RWPE1 (cell line): ENCODE data around the gene CYP4F12.

ENCODE experiments used
- CTCF ChIA-PET: fragments of 350-600 bp; sonication (Branson Sonifier 250); formaldehyde crosslinking; extraction: SDS; loops from one replicate; lab custom pipeline; 2021; lab: Yijun Ruan, JAX
- POLR2A ChIA-PET: fragments of 400-600 bp; formaldehyde crosslinking; extraction: SDS; loops from one replicate; lab custom pipeline; 2020; ENCODE audit warnings: antibody characterized with exemption; ENCODE audit not compliant: low non-redundant PET; lab: Yijun Ruan, JAX
- DNase-seq: peaks from one replicate; pipeline ENCODE4 v3.0.0; 2012; ENCODE audit warnings: low spot score
- H3K27ac ChIP-seq: fragments of 450-650 bp; 2 replicates; pipeline ENCODE4 v1.5.1; 2017
- CTCF ChIP-seq: fragments of 450-650 bp; conservative IDR thresholded peaks from 2 replicates; pipeline ENCODE4 v1.5.1; 2017; ENCODE audit warnings: low read depth, mild to moderate bottlenecking

The CYP4F12 gene

GRCh38 chr19:15633082-15633835 lies 39.6 kb upstream of the CYP4F12 start:
- ChIA-PET CTCF (interaction anchor here (0.6 to 1.4 kb wide), 3 partner anchors 125 to 551 kb away, joined by 4 to 5 read pairs (median 4); no protein-coding TSS in a partner anchor), POLR2A (no interaction called here)
- H3K27ac ChIP-seq = no peak overlapping the region
- no peak for DNase-seq
- 0 out of 2 replicates have a peak, but pooled peaks have one; percentile 7 for TF ChIP-seq CTCF

- CTCF ChIA-PET = interaction anchor here (0.7 kb wide), 1 partner anchor 124 kb away, joined by 5 read pairs; no protein-coding TSS in a partner anchor
Observed at GRCh38 chr19:15634105-15634504, 38.8 kb upstream of the CYP4F12 start.

GRCh38 chr19:15635016-15635805 lies 37.7 kb upstream of the CYP4F12 start:
- H3K27ac ChIP-seq = no peak overlapping the region
- DNase-seq = no peak
- ChIA-PET CTCF (interaction anchor here (0.7 kb wide), 1 partner anchor 406 kb away, joined by 3 read pairs; no protein-coding TSS in a partner anchor), POLR2A (no interaction called here)
- TF ChIP-seq CTCF = no peak

More at GRCh38 chr19:15634105-15634504, 38.8 kb upstream of the CYP4F12 start:
- TF ChIP-seq CTCF = no peak
- no peak for DNase-seq
- no peak overlapping the region for H3K27ac ChIP-seq
- POLR2A ChIA-PET = no interaction called here

- DNase-seq = no peak
- CTCF ChIA-PET = interaction anchor here (0.7 kb wide), 1 partner anchor 405 kb away, joined by 3 read pairs; no protein-coding TSS in a partner anchor
- no peak overlapping the region for H3K27ac ChIP-seq
- TF ChIP-seq CTCF = no peak
- POLR2A ChIA-PET = no interaction called here
Observed at GRCh38 chr19:15636026-15636425, 36.9 kb upstream of the CYP4F12 start.

- no peak for DNase-seq
- CTCF ChIA-PET = no interaction called here
- TF ChIP-seq CTCF = no peak
- POLR2A ChIA-PET = no interaction called here
- H3K27ac ChIP-seq = peak overlapping the region; percentile 89
Observed at GRCh38 chr19:15639596-15639995, 33.3 kb upstream of the CYP4F12 start.

GRCh38 chr19:15640294-15640903 lies 32.5 kb upstream of the CYP4F12 start, which contains the start of gene CYP4F3:
Gene CYP4F3 (plus strand): TSS chr19:15640897. CDS start chr19:15641416, 519 bp downstream.
- ChIA-PET POLR2A (no interaction called here), CTCF (interaction anchor here (0.6 kb wide), 2 partner anchors 10 to 24 kb away, joined by 3 to 5 read pairs; no protein-coding TSS in a partner anchor)
- H3K27ac ChIP-seq = peak within 1 kb of the TSS; percentile 89
- TF ChIP-seq CTCF = no peak
- DNase-seq = peak; percentile 93
